ENCODE results near the gene TMEM50A. TPM values are rescaled to one million over a fixed set of nuclear protein-coding genes. Genes with fewer than 3 reads are reported as not detected.

TMEM50A gene
- 50.2 and 133 TPM in 2 replicates for total RNA-seq (2011; cell fraction: chromatin; rRNA removed; ENCODE audit: low replicate concordance)
- total RNA-seq (2011; cell fraction: nucleolus; rRNA removed), result 80.8 and 92.6 TPM in 2 replicates
- total RNA-seq (2011; cell fraction: nucleoplasm; rRNA removed), result 147 and 172 TPM in 2 replicates
- total RNA-seq (2014; rRNA removed) (138 and 209 TPM in 2 replicates), total RNA-seq (2014; rRNA removed; fragmentation: Illumina TruSeq; extraction: Trizol) (85.8 and 108 TPM in 2 replicates), total RNA-seq (2015; rRNA removed; fragmentation: Illumina TruSeq; extraction: Trizol) (100 and 108 TPM in 2 replicates), total RNA-seq (2021) (133 and 137 TPM in 2 replicates), polyA plus RNA-seq (2011; rRNA removed) (175 and 195 TPM in 2 replicates), polyA plus RNA-seq (2014; fragmentation: Illumina TruSeq; extraction: Trizol) (155 and 183 TPM in 2 replicates), polyA plus RNA-seq (2014; fragmentation: Nextera tagmentation; extraction: Ambion mirVana) (10 to 100 TPM; 43.7 to 56.2 TPM), polyA plus RNA-seq (2014; rRNA removed) (141 and 198 TPM in 2 replicates), polyA minus RNA-seq (2011; rRNA and poly(A)+ RNA removed) (59.4 and 67.8 TPM in 2 replicates), Bru-seq, nascent RNA (percentile 84 among the genes with signal in this experiment), BruChase-seq, experiment 1, labeled RNA remaining after a 2-hour chase (percentile 87 among the genes with signal in this experiment), BruChase-seq, experiment 2, labeled RNA remaining after a 6-hour chase (percentile 88 among the genes with signal in this experiment)
- polyA plus RNA-seq (2011; cell fraction: cytosol; rRNA removed), result 47.8 and 169 TPM in 2 replicates
- polyA plus RNA-seq (2011; cell fraction: nucleus; rRNA removed), result 19.9 and 38.4 TPM in 2 replicates
- 167 and 239 TPM in 2 replicates for polyA plus RNA-seq (2012)
- polyA minus RNA-seq (2011; cell fraction: cytosol; rRNA and poly(A)+ RNA removed), result 44.3 and 50.7 TPM in 2 replicates
- polyA minus RNA-seq (2011; cell fraction: nucleus; rRNA and poly(A)+ RNA removed), result 12.8 and 23.5 TPM in 2 replicates
- long read RNA-seq, experiment 1, transcript TMEM50A-206 (6 exons, 776 nt), result minor isoform, 13 of 356 reads
- long read RNA-seq, experiment 1, transcript TMEM50A-203 (6 exons, 1,102 nt), result minor isoform, 6 of 356 reads
- long read RNA-seq, experiment 1, transcript TMEM50A-201 (7 exons, 2,683 nt), result major isoform, 298 of 356 reads
- long read RNA-seq, experiment 1, partial matches to known transcripts, result 24 of 356 reads
- long read RNA-seq, experiment 1, other reads (novel, unspliced or antisense), result 14 of 356 reads
- long read RNA-seq, experiment 2, transcript TMEM50A-201 (7 exons, 2,683 nt), result major isoform, 74 of 124 reads
- long read RNA-seq, experiment 2, partial matches to known transcripts, result 17 of 124 reads
- long read RNA-seq, experiment 2, other reads (novel, unspliced or antisense), result 27 of 124 reads
- long read RNA-seq, experiment 3, transcript TMEM50A-206 (6 exons, 776 nt), result minor isoform, 11 of 135 reads
- long read RNA-seq, experiment 3, transcript TMEM50A-203 (6 exons, 1,102 nt), result minor isoform, 5 of 135 reads
- long read RNA-seq, experiment 3, transcript TMEM50A-201 (7 exons, 2,683 nt), result major isoform, 109 of 135 reads
- long read RNA-seq, experiment 3, partial matches to known transcripts, result 1 of 135 reads
- long read RNA-seq, experiment 3, other reads (novel, unspliced or antisense), result 8 of 135 reads

DNA sequence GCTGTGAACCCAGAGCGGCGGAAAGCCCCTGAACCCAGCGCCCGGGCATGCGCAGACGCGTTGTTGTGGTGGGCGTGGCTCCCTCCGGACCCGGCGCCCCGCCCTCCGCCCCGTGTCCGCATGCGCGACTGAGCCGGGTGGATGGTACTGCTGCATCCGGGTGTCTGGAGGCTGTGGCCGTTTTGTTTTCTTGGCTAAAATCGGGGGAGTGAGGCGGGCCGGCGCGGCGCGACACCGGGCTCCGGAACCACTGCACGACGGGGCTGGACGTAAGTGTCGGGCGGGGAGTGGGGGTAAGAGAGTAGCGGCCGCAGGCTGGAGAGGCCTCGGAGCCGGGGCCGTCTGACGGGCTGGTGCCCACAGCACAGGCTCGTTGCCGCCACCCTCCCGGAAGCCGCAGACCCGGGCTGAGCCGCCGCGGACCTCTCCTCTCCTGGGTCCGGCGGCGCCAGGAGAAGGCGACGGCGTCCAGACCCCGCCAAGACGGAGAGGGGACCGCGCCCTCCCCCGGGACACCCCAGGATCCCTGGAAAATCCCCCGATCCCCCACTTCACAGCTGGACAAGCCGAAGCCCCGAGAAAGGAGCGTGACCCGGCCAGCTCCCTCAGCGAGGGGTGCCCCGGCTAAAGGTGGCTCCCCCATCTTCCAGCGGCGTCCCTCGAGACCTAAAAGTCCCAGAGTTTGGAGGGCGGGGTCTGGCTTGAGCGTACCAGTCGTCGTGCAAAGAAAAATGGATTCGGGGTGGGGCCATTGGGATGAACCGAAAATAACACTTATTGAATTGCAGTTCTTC lies at the start of gene TMEM50A:
TMEM50A (plus strand) TSS at position 147 of the 794 bp plus-strand sequence. CDS start 2,153 bp downstream, outside the sequence.
- under 1% methylated on average over 67 of the region's 75 CpGs for WGBS (ENCODE audit: insufficient coverage, low coverage, missing lambda C conversion rate)
- ChIA-PET POLR2A (interaction anchor here (1.0 to 1.1 kb wide), 2 partner anchors 10 to 105 kb away, joined by 3 to 4 read pairs; no protein-coding TSS in a partner anchor), CTCF (ENCODE audit: low intra/inter-chr PET ratio) (no interaction called here)
- peak within 1 kb of the TSS; percentile 90 for H3K4me2 ChIP-seq (ENCODE audit: insufficient read depth, low read length)
- H3K9ac ChIP-seq (ENCODE audit: insufficient read depth in 1 of 2, low read depth in 2 of 2, low read length in 2 of 2), result peak within 1 kb of the TSS; percentile 80 to 92
- H3K79me2 ChIP-seq (ENCODE audit: control insufficient read depth, insufficient read depth, low read length), result peaks cover 62% of the 10 kb centered on the region
- in situ Hi-C loops (cut with MboI) (no loop called here), intact Hi-C loops (cut with micrococcal nuclease) (no loop called here)
- peaks cover 6 to 7% of the 10 kb centered on the region in 2 experiments; a peak in 4 of 5 replicates for H3K4me1 ChIP-seq (replicated peaks in 1 of 2; ENCODE audit: control insufficient read depth in 2 of 2, insufficient read depth in 2 of 2, low read length in 2 of 2)
- H2AFZ ChIP-seq (ENCODE audit: low read depth, low read length), result peak within 1 kb of the TSS; percentile 92
- BruUV-seq (replicated peaks), result TSS peak; percentile 59
- no peaks in the 10 kb centered on the region for H3K27me3 ChIP-seq (ENCODE audit: control insufficient read depth in 2 of 2, insufficient read depth in 2 of 2, low read length in 2 of 2)
- ATAC-seq (peak; percentile 86), FAIRE-seq (peak; percentile 79), DNase-seq (ENCODE audit: extremely low read depth in 1 of 4, low spot score in 3 of 4) (peak; percentile 94 to 95 (median 94))
- H3K4me3 ChIP-seq, result peak within 1 kb of the TSS; percentile 92
- H3K27ac ChIP-seq (ENCODE audit: extremely low read depth, low read depth, low read length), result peak within 1 kb of the TSS; percentile 96
- peaks cover 24% of the 10 kb centered on the region for H3K36me3 ChIP-seq (ENCODE audit: control insufficient read depth, insufficient read depth, low read length)
- no peaks in the 10 kb centered on the region for H3K9me3 ChIP-seq (replicated peaks; ENCODE audit: control insufficient read depth, insufficient read depth, low read depth, low read length)
- H3K9me1 ChIP-seq (ENCODE audit: control insufficient read depth, insufficient read depth, low read length), result no peaks in the 10 kb centered on the region
- H4K20me1 ChIP-seq (replicated peaks; ENCODE audit: control insufficient read depth, insufficient read depth, low read length), result no peaks in the 10 kb centered on the region
- TF ChIP-seq ZNF41 (CRISPR knock-in tag; conservative IDR thresholded peaks at IDR 0.05), result no peak
- TF ChIP-seq, protein P1, sequence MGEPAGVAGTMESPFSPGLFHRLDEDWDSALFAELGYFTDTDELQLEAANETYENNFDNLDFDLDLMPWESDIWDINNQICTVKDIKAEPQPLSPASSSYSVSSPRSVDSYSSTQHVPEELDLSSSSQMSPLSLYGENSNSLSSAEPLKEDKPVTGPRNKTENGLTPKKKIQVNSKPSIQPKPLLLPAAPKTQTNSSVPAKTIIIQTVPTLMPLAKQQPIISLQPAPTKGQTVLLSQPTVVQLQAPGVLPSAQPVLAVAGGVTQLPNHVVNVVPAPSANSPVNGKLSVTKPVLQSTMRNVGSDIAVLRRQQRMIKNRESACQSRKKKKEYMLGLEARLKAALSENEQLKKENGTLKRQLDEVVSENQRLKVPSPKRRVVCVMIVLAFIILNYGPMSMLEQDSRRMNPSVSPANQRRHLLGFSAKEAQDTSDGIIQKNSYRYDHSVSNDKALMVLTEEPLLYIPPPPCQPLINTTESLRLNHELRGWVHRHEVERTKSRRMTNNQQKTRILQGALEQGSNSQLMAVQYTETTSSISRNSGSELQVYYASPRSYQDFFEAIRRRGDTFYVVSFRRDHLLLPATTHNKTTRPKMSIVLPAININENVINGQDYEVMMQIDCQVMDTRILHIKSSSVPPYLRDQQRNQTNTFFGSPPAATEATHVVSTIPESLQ (CRISPR knock-in tag; IDR thresholded peaks at IDR 0.05), result peak; percentile 40; the same call in 1 of the 2 replicates
- TF ChIP-seq NFE2 (IDR thresholded peaks at IDR 0.05; ENCODE audit: low read depth), result no peak
- no peak for TF ChIP-seq ZNF695 (CRISPR knock-in tag; IDR thresholded peaks at IDR 0.05)
- TF ChIP-seq ZNF696 (CRISPR knock-in tag; conservative IDR thresholded peaks at IDR 0.05), result no peak
- TF ChIP-seq TSC22D4 (tag; IDR thresholded peaks at IDR 0.05), result no peak
- 0 out of 2 replicates have a peak, but pooled peaks have one; percentile 12 for TF ChIP-seq GATAD2A (IDR thresholded peaks at IDR 0.05)
- no peak for TF ChIP-seq SRSF1 (IDR thresholded peaks at IDR 0.05; ENCODE audit: low read depth, low read length)
- no peak for TF ChIP-seq U2AF1 (optimal IDR thresholded peaks at IDR 0.05; ENCODE audit: low read depth, low read length)
- 0 out of 2 replicates have a peak, but pooled peaks have one; percentile 5 for TF ChIP-seq ZBTB33 (CRISPR knock-in tag; IDR thresholded peaks at IDR 0.05)
